CD4-positive, alpha-beta T cell (primary cell): ENCODE measurements around the gene IQCF2. TPM values are rescaled to one million over a fixed set of nuclear protein-coding genes. Genes with fewer than 3 reads are reported as not detected.
"Not testable (repeated sequence)": the region's sequence is repeated elsewhere in the genome, so short reads cannot be mapped to it uniquely, and the experiment has no call there.

Experiments used
- ATAC-seq: fragments of 200-7000 bp; cut with Tn5 transposase; one replicate; pipeline ENCODE4 v1.10.0; 2022; ENCODE audit warnings: mild to moderate bottlenecking; ENCODE audit not compliant: poor library complexity
- CTCF ChIA-PET: fragments of 350-600 bp; sonication (Branson Sonifier 250); formaldehyde crosslinking; loops from one replicate; lab custom pipeline; 2021; ENCODE audit warnings: antibody characterized with exemption, inconsistent platforms; lab: Charles Lee
- POLR2A ChIA-PET: fragments of 350-600 bp; sonication (Branson Sonifier 250); formaldehyde crosslinking; loops from one replicate; lab custom pipeline; 2021; ENCODE audit warnings: antibody characterized with exemption, inconsistent platforms; lab: Charles Lee
- DNase-seq, 14 experiments: peaks; one replicate each; pipeline ENCODE4 v3.0.0-alpha.2; 2013 to 2020; ENCODE audit warnings: mixed read lengths in 2 of 14
- H3K27ac ChIP-seq, 2 donors: one replicate each; pipeline versions ENCODE4 v1.5.1 to v1.7.0; 2013; ENCODE audit warnings: low read length in 2 of 2, low read depth in 1 of 2, mild to moderate bottlenecking in 1 of 2
- H3K27me3 ChIP-seq, 2 experiments: 1 replicate in 1 of 2; 2 replicates in 1 of 2; pipeline versions ENCODE4 v1.6.1 to v1.7.0; 2013; ENCODE audit warnings: low read length in 2 of 2, control low read depth in 1 of 2, mild to moderate bottlenecking in 1 of 2, moderate library complexity in 1 of 2; ENCODE audit not compliant: insufficient read depth in 2 of 2, control insufficient read depth in 1 of 2
- H3K36me3 ChIP-seq: one replicate; pipeline ENCODE4 v1.6.1; 2013; ENCODE audit warnings: low read length, control low read depth; ENCODE audit not compliant: insufficient read depth
- H3K4me1 ChIP-seq: one replicate; pipeline ENCODE4 v1.6.1; 2013; ENCODE audit warnings: low read length, control low read depth; ENCODE audit not compliant: insufficient read depth
- H3K4me3 ChIP-seq: one replicate; pipeline ENCODE4 v1.5.1; 2013; ENCODE audit warnings: mild to moderate bottlenecking, low read length, moderate library complexity
- H3K9me3 ChIP-seq, 2 experiments: 1 replicate in 1 of 2; 2 replicates in 1 of 2; pipeline versions ENCODE4 v1.6.1 to v1.7.0; 2013; ENCODE audit warnings: low read length in 2 of 2, mild to moderate bottlenecking in 2 of 2, control low read depth in 1 of 2, moderate library complexity in 1 of 2; ENCODE audit not compliant: control insufficient read depth in 1 of 2, insufficient read depth in 1 of 2
- H3K27ac Mint-ChIP-seq: one replicate; pipeline ENCODE4 v1.8.0; 2020; ENCODE audit warnings: mixed read lengths
- H3K27me3 Mint-ChIP-seq: one replicate; pipeline ENCODE4 v1.8.0; 2021; ENCODE audit warnings: mixed read lengths
- H3K36me3 Mint-ChIP-seq: one replicate; pipeline ENCODE4 v1.8.0; 2021; ENCODE audit warnings: low read depth, mixed read lengths
- H3K4me1 Mint-ChIP-seq: one replicate; pipeline ENCODE4 v1.8.0; 2021; ENCODE audit warnings: low read depth, mixed read lengths
- H3K4me3 Mint-ChIP-seq: one replicate; pipeline ENCODE4 v1.8.0; 2020; ENCODE audit warnings: mild to moderate bottlenecking, mixed read lengths
- H3K9me3 Mint-ChIP-seq: one replicate; pipeline ENCODE4 v1.8.0; 2020; ENCODE audit warnings: mixed read lengths
- intact Hi-C, 2 experiments: fragments of 100-400 bp; cut with DNase I in 1 of 2; cut with micrococcal nuclease in 1 of 2; formaldehyde crosslinking; loops; one replicate each; pipeline versions ENCODE4 v1.15.1 to v1.9.0; 2023 to 2025; cut with DNase I, micrococcal nuclease
- total RNA-seq, 174 experiments: library from RNA in 2 of 174; stranded (reverse) in 2 of 174; gene quantifications; one replicate each; pipeline ENCODE4 v1.2.3 and lab custom pipeline; 2021 to 2026
- TF ChIP-seq, protein P1 (sequence below): fragments of 200-600 bp; IDR thresholded peaks from one replicate; pipeline ENCODE4 v1.8.0; 2022; ENCODE audit warnings: antibody characterized with exemption, mild to moderate bottlenecking

IQCF2 gene
- total RNA-seq, 2 experiments from 2014 or later, result not detected

GRCh38 chr3:51845129-51845528 lies 16.3 kb upstream of the IQCF2 start:
- POLR2A ChIA-PET, result interaction anchor here (0.6 kb wide), 1 partner anchor 8 kb away, joined by 3 read pairs; no protein-coding TSS in a partner anchor
- TF ChIP-seq, protein P1, sequence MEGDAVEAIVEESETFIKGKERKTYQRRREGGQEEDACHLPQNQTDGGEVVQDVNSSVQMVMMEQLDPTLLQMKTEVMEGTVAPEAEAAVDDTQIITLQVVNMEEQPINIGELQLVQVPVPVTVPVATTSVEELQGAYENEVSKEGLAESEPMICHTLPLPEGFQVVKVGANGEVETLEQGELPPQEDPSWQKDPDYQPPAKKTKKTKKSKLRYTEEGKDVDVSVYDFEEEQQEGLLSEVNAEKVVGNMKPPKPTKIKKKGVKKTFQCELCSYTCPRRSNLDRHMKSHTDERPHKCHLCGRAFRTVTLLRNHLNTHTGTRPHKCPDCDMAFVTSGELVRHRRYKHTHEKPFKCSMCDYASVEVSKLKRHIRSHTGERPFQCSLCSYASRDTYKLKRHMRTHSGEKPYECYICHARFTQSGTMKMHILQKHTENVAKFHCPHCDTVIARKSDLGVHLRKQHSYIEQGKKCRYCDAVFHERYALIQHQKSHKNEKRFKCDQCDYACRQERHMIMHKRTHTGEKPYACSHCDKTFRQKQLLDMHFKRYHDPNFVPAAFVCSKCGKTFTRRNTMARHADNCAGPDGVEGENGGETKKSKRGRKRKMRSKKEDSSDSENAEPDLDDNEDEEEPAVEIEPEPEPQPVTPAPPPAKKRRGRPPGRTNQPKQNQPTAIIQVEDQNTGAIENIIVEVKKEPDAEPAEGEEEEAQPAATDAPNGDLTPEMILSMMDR, result no peak
- CTCF ChIA-PET, result no interaction called here
- no peak overlapping the region for H3K4me3 ChIP-seq
- no peak overlapping the region for H3K27ac Mint-ChIP-seq
- no peaks in the 10 kb centered on the region for H3K4me1 ChIP-seq
- H3K27me3 Mint-ChIP-seq, result peaks cover 57% of the 10 kb centered on the region
- H3K27ac ChIP-seq, result no peak overlapping the region
- H3K27me3 ChIP-seq, result peaks cover 8 to 18% of the 10 kb centered on the region in 2 experiments
- no peaks in the 10 kb centered on the region for H3K4me1 Mint-ChIP-seq
- peaks cover 9% of the 10 kb centered on the region for H3K9me3 Mint-ChIP-seq
- DNase-seq, result no peak
- no peak overlapping the region for H3K4me3 Mint-ChIP-seq
- no peaks in the 10 kb centered on the region for H3K36me3 ChIP-seq
- no peak for ATAC-seq
- H3K36me3 Mint-ChIP-seq, result no peaks in the 10 kb centered on the region
- intact Hi-C loops, result no loop called here
- H3K9me3 ChIP-seq, result peaks cover 11 to 16% of the 10 kb centered on the region in 2 experiments

GRCh38 chr3:51855411-51855810 lies 6.0 kb upstream of the IQCF2 start:
- DNase-seq, H3K36me3 Mint-ChIP-seq, H3K4me1 Mint-ChIP-seq, H3K4me1 ChIP-seq, H3K9me3 Mint-ChIP-seq, H3K4me3 Mint-ChIP-seq, intact Hi-C loops, H3K9me3 ChIP-seq, ATAC-seq, H3K27ac ChIP-seq, H3K27ac Mint-ChIP-seq, H3K27me3 ChIP-seq, CTCF ChIA-PET, H3K4me3 ChIP-seq, H3K36me3 ChIP-seq, POLR2A ChIA-PET: not testable (repeated sequence)
- H3K27me3 Mint-ChIP-seq, result peaks cover 38% of the 10 kb centered on the region

DNA sequence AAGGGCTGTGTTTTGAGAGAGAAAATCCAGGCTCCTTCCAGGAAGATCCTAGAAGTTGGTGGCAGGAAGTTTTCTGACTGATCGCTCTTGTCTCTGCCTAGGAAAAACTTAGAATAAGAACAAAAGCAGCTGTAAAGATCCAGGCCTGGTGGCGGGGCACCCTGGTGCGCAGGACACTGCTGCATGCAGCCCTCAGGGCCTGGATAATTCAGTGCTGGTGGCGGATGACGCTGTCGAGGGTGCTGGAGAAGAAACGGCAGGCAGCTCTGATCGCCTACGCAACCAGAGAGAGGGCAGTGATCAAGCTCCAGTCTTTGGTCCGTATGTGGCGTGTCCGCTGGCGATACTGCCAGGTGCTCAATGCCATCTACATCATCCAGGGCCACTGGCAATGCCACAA lies 1.5 kb downstream of the IQCF2 start:
- no peak for ATAC-seq
- peaks cover 22% of the 10 kb centered on the region for H3K27me3 Mint-ChIP-seq
- H3K9me3 Mint-ChIP-seq, result no peaks in the 10 kb centered on the region
- H3K36me3 Mint-ChIP-seq, result no peaks in the 10 kb centered on the region
- Histone ChIP-seq H3K9me3 (no peaks in the 10 kb centered on the region), H3K4me3 (no peak overlapping the region), H3K4me1 (no peaks in the 10 kb centered on the region), H3K27ac (no peak overlapping the region), H3K36me3 (no peaks in the 10 kb centered on the region), H3K27me3 (no peaks in the 10 kb centered on the region)
- intact Hi-C loops, result no loop called here
- ChIA-PET POLR2A (no interaction called here), CTCF (no interaction called here)
- no peak overlapping the region for H3K4me3 Mint-ChIP-seq
- H3K4me1 Mint-ChIP-seq, result no peaks in the 10 kb centered on the region
- DNase-seq, result no peak
- TF ChIP-seq, protein P1, result no peak
- no peak overlapping the region for H3K27ac Mint-ChIP-seq

DNA sequence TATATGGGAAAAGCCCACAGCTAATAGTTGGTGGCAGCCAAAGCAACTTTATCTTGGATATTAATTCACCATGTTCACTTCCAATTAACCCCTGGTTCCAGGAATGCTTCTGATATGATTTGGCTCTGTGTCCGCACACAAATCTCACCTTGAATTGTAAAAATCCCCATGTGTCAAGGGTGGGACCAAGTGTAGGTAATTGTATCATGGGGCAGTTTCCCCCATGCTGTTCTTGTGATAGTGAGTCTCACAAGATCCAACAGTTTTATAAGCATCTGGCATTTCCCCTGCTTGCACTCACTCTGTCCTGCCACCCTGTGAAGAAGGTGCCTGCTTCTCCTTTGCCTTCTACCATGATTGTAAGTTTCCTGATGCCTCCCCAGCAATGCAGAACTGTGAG lies 7.5 kb downstream of the IQCF2 start:
- intact Hi-C loops, H3K36me3 Mint-ChIP-seq, H3K27ac Mint-ChIP-seq, POLR2A ChIA-PET, H3K36me3 ChIP-seq, DNase-seq, H3K9me3 ChIP-seq, ATAC-seq, H3K4me1 Mint-ChIP-seq, CTCF ChIA-PET, H3K4me3 ChIP-seq, H3K4me1 ChIP-seq, H3K27ac ChIP-seq, H3K4me3 Mint-ChIP-seq, H3K9me3 Mint-ChIP-seq, H3K27me3 ChIP-seq: not testable (repeated sequence)
- H3K27me3 Mint-ChIP-seq, result peaks cover 27% of the 10 kb centered on the region
